Astrocyte (in vitro differentiated cells and primary cell): ENCODE measurements around the gene MAML2.

Experiments
- EZH2 ChIP-seq: IDR thresholded peaks from 2 replicates; pipeline ENCODE4 v1.6.1; 2012; ENCODE audit warnings: mild to moderate bottlenecking, low read length, inconsistent platforms; ENCODE audit not compliant: insufficient read depth
- TF ChIP-seq, protein P1 (sequence below): IDR thresholded peaks from 2 replicates; pipeline ENCODE4 v1.5.1; 2011; ENCODE audit warnings: low read depth, mild to moderate bottlenecking, inconsistent platforms, low read length, moderate library complexity; ENCODE audit not compliant: insufficient read depth

DNA sequence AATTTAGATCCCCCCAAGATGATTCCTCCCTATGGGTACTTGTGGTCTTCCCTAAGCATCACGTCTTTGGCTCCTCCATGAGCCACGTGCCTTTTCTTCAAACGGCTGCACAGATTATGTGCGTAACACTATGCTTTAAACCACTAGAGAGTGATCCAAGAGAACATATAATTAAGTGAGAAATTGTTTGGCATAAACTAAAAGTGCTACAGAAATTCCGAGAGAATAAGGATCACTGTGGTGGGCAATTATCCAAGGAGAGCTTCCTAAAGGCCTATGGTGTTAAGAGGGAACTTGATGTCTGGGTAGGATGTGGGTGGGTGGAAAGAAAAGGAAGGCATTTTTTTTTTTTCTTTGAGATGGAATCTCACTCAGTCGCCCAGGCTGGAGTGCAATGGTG, 110.9 kb downstream of the MAML2 start:
- TF ChIP-seq EZH2: no peak
- TF ChIP-seq, protein P1, sequence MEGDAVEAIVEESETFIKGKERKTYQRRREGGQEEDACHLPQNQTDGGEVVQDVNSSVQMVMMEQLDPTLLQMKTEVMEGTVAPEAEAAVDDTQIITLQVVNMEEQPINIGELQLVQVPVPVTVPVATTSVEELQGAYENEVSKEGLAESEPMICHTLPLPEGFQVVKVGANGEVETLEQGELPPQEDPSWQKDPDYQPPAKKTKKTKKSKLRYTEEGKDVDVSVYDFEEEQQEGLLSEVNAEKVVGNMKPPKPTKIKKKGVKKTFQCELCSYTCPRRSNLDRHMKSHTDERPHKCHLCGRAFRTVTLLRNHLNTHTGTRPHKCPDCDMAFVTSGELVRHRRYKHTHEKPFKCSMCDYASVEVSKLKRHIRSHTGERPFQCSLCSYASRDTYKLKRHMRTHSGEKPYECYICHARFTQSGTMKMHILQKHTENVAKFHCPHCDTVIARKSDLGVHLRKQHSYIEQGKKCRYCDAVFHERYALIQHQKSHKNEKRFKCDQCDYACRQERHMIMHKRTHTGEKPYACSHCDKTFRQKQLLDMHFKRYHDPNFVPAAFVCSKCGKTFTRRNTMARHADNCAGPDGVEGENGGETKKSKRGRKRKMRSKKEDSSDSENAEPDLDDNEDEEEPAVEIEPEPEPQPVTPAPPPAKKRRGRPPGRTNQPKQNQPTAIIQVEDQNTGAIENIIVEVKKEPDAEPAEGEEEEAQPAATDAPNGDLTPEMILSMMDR: no peak
